GM10248 (cell line): Measurements from ENCODE around the gene ACAD9.
"Not testable (repeated sequence)": the region's sequence is repeated elsewhere in the genome, so short reads cannot be mapped to it uniquely, and the experiment has no call there.

ENCODE experiments used
- CTCF ChIA-PET: fragments of 300-600 bp; sonication (Branson Sonifier 250); formaldehyde crosslinking; extraction: SDS; loops from one replicate; lab custom pipeline; 2021; ENCODE audit warnings: antibody characterized with exemption; lab: Yijun Ruan, JAX
- POLR2A ChIA-PET: fragments of 350-650 bp; sonication (Branson Sonifier 250); formaldehyde crosslinking; extraction: SDS; loops from one replicate; lab custom pipeline; 2020; ENCODE audit warnings: antibody characterized with exemption; lab: Yijun Ruan, JAX
- DNase-seq: peaks from one replicate; pipeline ENCODE4 v3.0.0; 2012; ENCODE audit errors: extremely low spot score
- CTCF ChIP-seq: IDR thresholded peaks from 2 replicates; pipeline ENCODE4 v1.5.1; 2012; ENCODE audit warnings: mild to moderate bottlenecking, low read depth; ENCODE audit errors: extremely low read depth, missing control alignments, control extremely low read depth

ACAD9 gene

GRCh38 chr3:128914966-128915645, 35.7 kb downstream of the ACAD9 start:
- CTCF ChIA-PET, result interaction anchor here (1.7 to 2.2 kb wide), 2 partner anchors 16 to 55 kb away, joined by 6 to 8 read pairs; no protein-coding TSS in a partner anchor
- no peak for TF ChIP-seq CTCF
- POLR2A ChIA-PET, result no interaction called here
- no peak for DNase-seq

GRCh38 chr3:128917291-128917690, 37.9 kb downstream of the ACAD9 start:
- TF ChIP-seq CTCF, result no peak
- DNase-seq, result no peak
- ChIA-PET POLR2A (no interaction called here), CTCF (no interaction called here)

- no peak for TF ChIP-seq CTCF
- POLR2A ChIA-PET, result no interaction called here
- no peak for DNase-seq
- CTCF ChIA-PET, result interaction anchor here (1.4 to 1.5 kb wide), 2 partner anchors 11 to 51 kb away, joined by 3 to 4 read pairs; no protein-coding TSS in a partner anchor
Observed at GRCh38 chr3:128919988-128920387, 40.6 kb downstream of the ACAD9 start.

- POLR2A ChIA-PET, result no interaction called here
- DNase-seq, result no peak
- TF ChIP-seq CTCF, result no peak
- CTCF ChIA-PET, result interaction anchor here (1.1 kb wide), 1 partner anchor 242 kb away, joined by 3 read pairs; no protein-coding TSS in a partner anchor
Observed at GRCh38 chr3:128922804-128923459, 43.5 kb downstream of the ACAD9 start.

GRCh38 chr3:128923576-128923975, 44.2 kb downstream of the ACAD9 start:
- ChIA-PET POLR2A (no interaction called here), CTCF (interaction anchor here (0.9 kb wide), 1 partner anchor 8 kb away, joined by 3 read pairs; no protein-coding TSS in a partner anchor)
- TF ChIP-seq CTCF, result no peak
- DNase-seq, result no peak

- POLR2A ChIA-PET, DNase-seq: not testable (repeated sequence)
- CTCF ChIA-PET, result interaction anchor here (0.9 kb wide), 1 partner anchor 8 kb away, joined by 3 read pairs; no protein-coding TSS in a partner anchor
Observed at GRCh38 chr3:128923986-128924385, 44.6 kb downstream of the ACAD9 start.

- CTCF ChIA-PET, result no interaction called here
- POLR2A ChIA-PET, result no interaction called here
- TF ChIP-seq CTCF, result no peak
- no peak for DNase-seq
Observed at GRCh38 chr3:128929364-128929763, 49.9 kb downstream of the ACAD9 start.
